Measurements from ENCODE around the gene DDX41. TPM values are rescaled to one million over a fixed set of nuclear protein-coding genes. Genes with fewer than 3 reads are reported as not detected.
"Not testable (repeated sequence)": the region's sequence is repeated elsewhere in the genome, so short reads cannot be mapped to it uniquely, and the experiment has no call there.

DDX41 gene
- polyA plus RNA-seq, 3 donors = 44.9 to 178 (median 70.3) TPM

DNA sequence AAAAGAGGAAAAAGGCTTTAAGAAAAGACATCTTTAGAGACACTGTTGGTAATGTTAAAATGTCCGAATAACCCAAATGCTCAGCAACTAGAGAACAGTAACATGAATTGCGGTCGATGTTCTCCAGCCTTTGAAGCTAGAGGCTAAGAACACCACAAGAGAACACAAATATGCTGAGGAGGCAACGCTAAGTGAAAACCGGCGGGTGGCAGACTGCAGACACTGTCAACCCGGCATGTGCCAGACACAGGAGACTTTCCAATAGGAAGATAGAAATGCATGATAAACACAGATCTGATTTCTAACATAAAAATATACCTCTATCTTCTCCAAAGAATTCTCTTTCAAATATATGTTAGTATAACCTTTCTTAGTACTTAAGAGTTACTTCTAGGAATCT, 18.4 kb upstream of the DDX41 start:
- peaks cover 70% of the 10 kb centered on the region for H4K20me1 ChIP-seq (ENCODE audit: insufficient read depth, low read length)
- H3K27me3 Mint-ChIP-seq (ENCODE audit: low read depth in 3 of 3) = peaks cover 0 to 3% (median 1%) of the 10 kb centered on the region in 3 donors
- H3K36me3 ChIP-seq (replicated peaks in 1 of 2; ENCODE audit: control insufficient read depth in 1 of 2, insufficient read depth in 2 of 2, low read length in 2 of 2) = peaks cover 80 to 94% of the 10 kb centered on the region in 2 donors
- DNase-seq = no peak
- H3K4me3 Mint-ChIP-seq = no peak overlapping the region
- no peaks in the 10 kb centered on the region for H3K9me3 Mint-ChIP-seq
- peaks cover 75 to 93% of the 10 kb centered on the region in 2 donors for H3K36me3 Mint-ChIP-seq
- TF ChIP-seq, protein P1, sequence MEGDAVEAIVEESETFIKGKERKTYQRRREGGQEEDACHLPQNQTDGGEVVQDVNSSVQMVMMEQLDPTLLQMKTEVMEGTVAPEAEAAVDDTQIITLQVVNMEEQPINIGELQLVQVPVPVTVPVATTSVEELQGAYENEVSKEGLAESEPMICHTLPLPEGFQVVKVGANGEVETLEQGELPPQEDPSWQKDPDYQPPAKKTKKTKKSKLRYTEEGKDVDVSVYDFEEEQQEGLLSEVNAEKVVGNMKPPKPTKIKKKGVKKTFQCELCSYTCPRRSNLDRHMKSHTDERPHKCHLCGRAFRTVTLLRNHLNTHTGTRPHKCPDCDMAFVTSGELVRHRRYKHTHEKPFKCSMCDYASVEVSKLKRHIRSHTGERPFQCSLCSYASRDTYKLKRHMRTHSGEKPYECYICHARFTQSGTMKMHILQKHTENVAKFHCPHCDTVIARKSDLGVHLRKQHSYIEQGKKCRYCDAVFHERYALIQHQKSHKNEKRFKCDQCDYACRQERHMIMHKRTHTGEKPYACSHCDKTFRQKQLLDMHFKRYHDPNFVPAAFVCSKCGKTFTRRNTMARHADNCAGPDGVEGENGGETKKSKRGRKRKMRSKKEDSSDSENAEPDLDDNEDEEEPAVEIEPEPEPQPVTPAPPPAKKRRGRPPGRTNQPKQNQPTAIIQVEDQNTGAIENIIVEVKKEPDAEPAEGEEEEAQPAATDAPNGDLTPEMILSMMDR (IDR thresholded peaks at IDR 0.05) = no peak
- H3K9me3 ChIP-seq (replicated peaks in 1 of 2; ENCODE audit: control insufficient read depth in 1 of 2, insufficient read depth in 1 of 2, low read length in 2 of 2) = no peaks in the 10 kb centered on the region
- no peak overlapping the region for H3K9ac ChIP-seq (ENCODE audit: insufficient read depth, low read length, poor library complexity, severe bottlenecking)
- peaks cover 3% of the 10 kb centered on the region for H3K4me1 Mint-ChIP-seq
- H3K27ac ChIP-seq (ENCODE audit: low read depth in 1 of 2, low read length in 2 of 2) = no peak overlapping the region
- H3K27ac Mint-ChIP-seq = peak overlapping the region in 1 of 7 donors; percentile 12
- H3K27me3 ChIP-seq (ENCODE audit: control insufficient read depth in 2 of 2, insufficient read depth in 2 of 2, low read length in 2 of 2) = no peaks in the 10 kb centered on the region
- H3K4me3 ChIP-seq (replicated peaks in 1 of 3; ENCODE audit: low read depth in 2 of 3, low read length in 3 of 3) = no peak overlapping the region
- peaks cover 5% of the 10 kb centered on the region for H3K79me2 ChIP-seq (ENCODE audit: insufficient read depth, low read length)
- intact Hi-C loops (cut with micrococcal nuclease) = no loop called here
- H2AFZ ChIP-seq (ENCODE audit: insufficient read depth, low read depth, low read length, poor library complexity, severe bottlenecking) = no peak overlapping the region
- WGBS (ENCODE audit: insufficient coverage) = 100% methylated on average over 3 of the region's 7 CpGs
- no peak overlapping the region for H3K4me2 ChIP-seq (replicated peaks; ENCODE audit: extremely low read depth, low read length, poor library complexity, severe bottlenecking)
- no peaks in the 10 kb centered on the region for H3K4me1 ChIP-seq (ENCODE audit: control insufficient read depth in 1 of 2, insufficient read depth in 2 of 2, low read length in 2 of 2)

DNA sequence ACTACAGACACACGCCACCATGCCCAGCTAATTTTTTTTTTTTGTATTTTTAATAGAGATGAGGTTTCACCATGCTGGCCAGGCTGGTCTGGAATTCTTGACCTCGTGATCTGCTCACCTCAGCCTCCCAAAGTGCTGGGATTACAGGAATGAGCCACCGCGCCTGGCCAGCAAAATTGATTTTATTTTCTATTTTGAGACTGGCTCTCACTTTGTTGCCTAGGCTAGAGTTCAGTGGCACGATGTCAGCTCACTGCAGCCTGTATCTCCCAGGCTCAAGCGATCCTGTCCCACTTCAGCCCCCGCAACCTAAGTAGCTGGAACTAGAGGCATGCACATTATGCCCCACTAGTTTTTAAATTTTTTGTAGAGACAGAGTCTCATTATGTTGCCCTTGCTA, 17.7 kb upstream of the DDX41 start:
- H2AFZ ChIP-seq (ENCODE audit: insufficient read depth, low read depth, low read length, poor library complexity, severe bottlenecking); H3K4me1 Mint-ChIP-seq; H3K27me3 Mint-ChIP-seq (ENCODE audit: low read depth in 3 of 3); H3K27ac Mint-ChIP-seq; H3K79me2 ChIP-seq (ENCODE audit: insufficient read depth, low read length); H3K4me3 Mint-ChIP-seq; H3K27ac ChIP-seq (ENCODE audit: low read depth in 1 of 2, low read length in 2 of 2); H3K4me1 ChIP-seq (ENCODE audit: control insufficient read depth in 1 of 2, insufficient read depth in 2 of 2, low read length in 2 of 2); H3K9me3 ChIP-seq (replicated peaks in 1 of 2; ENCODE audit: control insufficient read depth in 1 of 2, insufficient read depth in 1 of 2, low read length in 2 of 2); H3K9me3 Mint-ChIP-seq; intact Hi-C loops (cut with micrococcal nuclease); H3K4me2 ChIP-seq (replicated peaks; ENCODE audit: extremely low read depth, low read length, poor library complexity, severe bottlenecking); DNase-seq; H3K9ac ChIP-seq (ENCODE audit: insufficient read depth, low read length, poor library complexity, severe bottlenecking); H3K27me3 ChIP-seq (ENCODE audit: control insufficient read depth in 2 of 2, insufficient read depth in 2 of 2, low read length in 2 of 2); H3K4me3 ChIP-seq (replicated peaks in 1 of 3; ENCODE audit: low read depth in 2 of 3, low read length in 3 of 3): not testable (repeated sequence)
- peaks cover 84 to 97% of the 10 kb centered on the region in 2 donors for H3K36me3 ChIP-seq (replicated peaks in 1 of 2; ENCODE audit: control insufficient read depth in 1 of 2, insufficient read depth in 2 of 2, low read length in 2 of 2)
- peaks cover 74 to 90% of the 10 kb centered on the region in 2 donors for H3K36me3 Mint-ChIP-seq
- 100% methylated on average over 6 of the region's 7 CpGs for WGBS (ENCODE audit: insufficient coverage)
- H4K20me1 ChIP-seq (ENCODE audit: insufficient read depth, low read length) = peaks cover 70% of the 10 kb centered on the region

Data from CD14-positive monocyte (primary cell).